ENCODE data around the gene FBXO34. TPM values are rescaled to one million over a fixed set of nuclear protein-coding genes. Genes with fewer than 3 reads are reported as not detected.

FBXO34 gene
- total RNA-seq, 4 donors from 2014 or later = 60.0 to 88.5 (median 81.9) TPM

DNA sequence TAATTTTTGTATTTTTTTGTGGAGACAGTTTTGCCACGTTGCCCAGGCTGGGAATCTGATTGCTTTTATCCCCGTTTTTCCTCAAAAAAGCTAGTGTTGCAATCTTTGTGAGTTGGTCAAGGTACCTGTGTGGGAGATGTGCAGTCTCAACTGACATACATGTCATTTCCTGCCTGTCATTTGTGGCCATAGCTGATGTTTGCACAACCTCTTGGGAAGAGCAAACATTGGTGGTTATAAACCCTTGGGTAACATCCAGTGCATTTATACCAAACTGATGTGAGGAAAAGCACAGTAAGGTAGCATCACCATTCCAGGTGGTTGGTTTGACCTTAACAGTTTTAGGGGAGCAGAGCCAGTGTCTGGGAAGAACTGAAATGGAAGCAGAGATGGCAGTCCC is 85.7 kb downstream of the FBXO34 start:
- DNase-seq = no peak
- no peak overlapping the region for H3K4me3 ChIP-seq (replicated peaks in 1 of 3)
- no peaks in the 10 kb centered on the region for H3K36me3 ChIP-seq
- intact Hi-C loops (cut with DNase I) = loop anchor here (10.0 kb wide), 1 partner anchor 112 kb away; no protein-coding TSS in a partner anchor
- no peaks in the 10 kb centered on the region for H3K27me3 ChIP-seq
- H3K27ac ChIP-seq = no peak overlapping the region
- peaks cover 3 to 21% of the 10 kb centered on the region in 2 donors for H3K4me1 ChIP-seq
- H3K9me3 ChIP-seq = no peaks in the 10 kb centered on the region
- TF ChIP-seq, protein P1, sequence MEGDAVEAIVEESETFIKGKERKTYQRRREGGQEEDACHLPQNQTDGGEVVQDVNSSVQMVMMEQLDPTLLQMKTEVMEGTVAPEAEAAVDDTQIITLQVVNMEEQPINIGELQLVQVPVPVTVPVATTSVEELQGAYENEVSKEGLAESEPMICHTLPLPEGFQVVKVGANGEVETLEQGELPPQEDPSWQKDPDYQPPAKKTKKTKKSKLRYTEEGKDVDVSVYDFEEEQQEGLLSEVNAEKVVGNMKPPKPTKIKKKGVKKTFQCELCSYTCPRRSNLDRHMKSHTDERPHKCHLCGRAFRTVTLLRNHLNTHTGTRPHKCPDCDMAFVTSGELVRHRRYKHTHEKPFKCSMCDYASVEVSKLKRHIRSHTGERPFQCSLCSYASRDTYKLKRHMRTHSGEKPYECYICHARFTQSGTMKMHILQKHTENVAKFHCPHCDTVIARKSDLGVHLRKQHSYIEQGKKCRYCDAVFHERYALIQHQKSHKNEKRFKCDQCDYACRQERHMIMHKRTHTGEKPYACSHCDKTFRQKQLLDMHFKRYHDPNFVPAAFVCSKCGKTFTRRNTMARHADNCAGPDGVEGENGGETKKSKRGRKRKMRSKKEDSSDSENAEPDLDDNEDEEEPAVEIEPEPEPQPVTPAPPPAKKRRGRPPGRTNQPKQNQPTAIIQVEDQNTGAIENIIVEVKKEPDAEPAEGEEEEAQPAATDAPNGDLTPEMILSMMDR (IDR thresholded peaks at IDR 0.05) = no peak
- no peak for TF ChIP-seq POLR2A (IDR thresholded peaks at IDR 0.05)
- 88 to 92% methylated on average over 2 of the region's 2 CpGs for WGBS, 2 donors

DNA sequence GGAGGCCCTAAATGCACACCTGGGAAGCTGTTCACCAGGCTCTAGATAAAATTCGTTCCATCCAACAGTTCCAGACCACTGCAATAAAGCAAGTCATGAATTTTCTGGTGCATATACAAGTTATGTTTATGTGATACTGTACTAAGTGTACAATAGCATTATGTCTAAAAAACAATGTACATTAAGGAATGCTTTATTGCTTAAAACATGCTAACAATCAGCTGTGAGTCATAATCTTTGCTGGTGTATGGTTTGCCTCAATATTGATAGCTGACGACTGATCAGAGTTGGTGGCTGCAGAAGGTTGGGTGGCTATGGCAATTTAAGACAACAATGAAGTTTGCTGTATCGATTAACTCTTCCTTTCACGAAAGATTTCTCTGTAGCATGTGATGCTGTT is 88.1 kb downstream of the FBXO34 start:
- intact Hi-C loops (cut with DNase I) = loop anchor here (10.0 kb wide), 1 partner anchor 115 kb away; no protein-coding TSS in a partner anchor
- Histone ChIP-seq H3K4me3 (replicated peaks in 1 of 3) (no peak overlapping the region), H3K9me3 (no peaks in the 10 kb centered on the region), H3K27me3 (no peaks in the 10 kb centered on the region), H3K36me3 (no peaks in the 10 kb centered on the region), H3K27ac (no peak overlapping the region), H3K4me1 (peaks cover 0 to 9% of the 10 kb centered on the region in 2 donors)
- no peak for DNase-seq
- TF ChIP-seq, protein P1 (IDR thresholded peaks at IDR 0.05) = no peak
- no peak for TF ChIP-seq POLR2A (IDR thresholded peaks at IDR 0.05)
- 94 to 97% methylated on average over 4 of the region's 4 CpGs for WGBS, 2 donors

DNA sequence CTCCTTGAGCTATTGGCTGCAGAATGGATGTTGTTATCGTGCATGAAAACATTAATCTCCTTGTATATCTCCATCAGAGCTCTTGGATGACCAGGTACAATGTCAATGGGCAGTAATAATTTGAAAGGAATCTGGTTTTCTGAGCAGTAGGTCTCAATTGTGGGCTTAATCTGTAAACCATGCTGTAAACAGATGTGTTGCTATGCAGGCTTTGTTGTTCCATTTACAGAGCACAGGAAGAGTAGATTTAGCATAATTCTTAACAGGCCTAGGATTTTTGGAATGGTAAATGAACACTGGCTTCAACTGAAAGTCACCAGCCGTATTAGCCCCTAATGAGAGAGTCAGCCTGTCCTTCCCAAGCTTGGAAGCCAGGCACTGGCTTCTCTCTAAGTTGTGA is 90.0 kb downstream of the FBXO34 start:
- H3K27me3 ChIP-seq = no peaks in the 10 kb centered on the region
- H3K9me3 ChIP-seq = no peaks in the 10 kb centered on the region
- H3K27ac ChIP-seq = no peak overlapping the region
- no peak for TF ChIP-seq POLR2A (IDR thresholded peaks at IDR 0.05)
- TF ChIP-seq, protein P1 (IDR thresholded peaks at IDR 0.05) = no peak
- peaks cover 0 to 5% of the 10 kb centered on the region in 2 donors for H3K36me3 ChIP-seq
- intact Hi-C loops (cut with DNase I) = no loop called here
- DNase-seq = no peak
- H3K4me1 ChIP-seq = no peaks in the 10 kb centered on the region
- H3K4me3 ChIP-seq (replicated peaks in 1 of 3) = no peak overlapping the region
- WGBS, 2 donors = 89 to 90% methylated on average over 2 of the region's 2 CpGs

DNA sequence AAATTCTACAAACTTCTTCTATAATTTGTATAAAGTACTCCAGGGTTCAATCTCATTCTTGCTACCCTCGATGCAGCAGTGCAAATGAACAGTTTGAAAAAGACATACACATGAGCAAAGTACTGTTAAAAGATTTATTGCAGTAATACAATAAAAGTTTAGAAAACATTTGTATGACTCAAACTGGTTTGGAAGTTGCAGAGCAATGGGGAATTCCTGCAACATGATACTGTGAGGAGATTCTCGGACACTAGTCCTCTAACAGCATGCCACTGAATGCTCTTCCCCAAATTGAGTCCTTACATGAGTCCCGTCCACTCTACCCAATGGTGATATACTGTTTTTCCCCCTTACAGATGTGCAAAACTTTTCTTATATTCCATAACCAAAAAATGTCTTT is 95.0 kb downstream of the FBXO34 start:
- no peaks in the 10 kb centered on the region for H3K9me3 ChIP-seq
- H3K4me1 ChIP-seq = no peaks in the 10 kb centered on the region
- TF ChIP-seq, protein P1 (IDR thresholded peaks at IDR 0.05) = no peak
- TF ChIP-seq POLR2A (IDR thresholded peaks at IDR 0.05) = no peak
- H3K27ac ChIP-seq = no peak overlapping the region
- DNase-seq = no peak
- no peaks in the 10 kb centered on the region for H3K27me3 ChIP-seq
- no peak overlapping the region for H3K4me3 ChIP-seq (replicated peaks in 1 of 3)
- WGBS, 2 donors = 77 to 91% methylated on average over 3 of the region's 3 CpGs
- intact Hi-C loops (cut with DNase I) = no loop called here
- H3K36me3 ChIP-seq = peaks cover 5 to 16% of the 10 kb centered on the region in 2 donors

DNA sequence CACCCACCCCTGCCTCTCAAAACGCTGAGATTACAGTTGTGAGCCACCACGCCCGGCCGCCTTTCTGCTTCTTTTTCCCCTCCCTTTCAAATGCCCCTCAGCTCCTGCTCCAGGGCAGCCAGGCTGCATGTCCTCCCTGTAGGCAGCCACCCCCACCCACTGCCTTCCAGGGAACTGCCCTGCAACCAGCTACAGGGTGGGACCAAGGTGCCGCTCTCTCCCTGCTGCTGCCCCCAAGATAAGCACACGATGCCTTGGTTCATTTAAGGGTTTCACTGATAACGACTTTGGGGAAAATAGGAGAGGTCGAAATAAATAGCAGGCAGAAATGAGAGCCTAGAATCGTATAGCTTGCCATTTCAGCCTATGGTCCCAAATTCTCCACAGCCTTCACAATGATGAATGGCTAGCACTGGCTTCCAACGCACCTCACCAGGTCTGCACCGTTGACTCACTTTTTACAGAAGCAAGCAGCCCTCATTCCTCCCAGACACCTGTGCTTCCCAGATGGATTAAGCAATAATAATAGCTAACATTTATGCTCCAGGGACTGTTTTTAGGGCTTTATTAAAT is 99.7 kb downstream of the FBXO34 start:
- intact Hi-C loops (cut with DNase I) = no loop called here
- Histone ChIP-seq H3K9me3 (no peaks in the 10 kb centered on the region), H3K36me3 (peaks cover 0 to 16% of the 10 kb centered on the region in 2 donors), H3K4me3 (replicated peaks in 1 of 3) (no peak overlapping the region), H3K27me3 (no peaks in the 10 kb centered on the region), H3K27ac (no peak overlapping the region), H3K4me1 (no peaks in the 10 kb centered on the region)
- TF ChIP-seq, protein P1 (IDR thresholded peaks at IDR 0.05) = no peak
- no peak for TF ChIP-seq POLR2A (IDR thresholded peaks at IDR 0.05)
- 87 to 88% methylated on average over 11 of the region's 11 CpGs for WGBS, 2 donors
- no peak for DNase-seq

All from thyroid gland (tissue), 4 donors.